Middle frontal gyrus (tissue), 1 donor: ENCODE measurements around the gene SLC6A20.

Experiments
- DNase-seq: peaks from one replicate; pipeline ENCODE4 v3.0.0-alpha.2; 2015; ENCODE audit warnings: low spot score; ENCODE audit errors: extremely low spot score

Gene SLC6A20

GRCh38 chr3:45800611-45801010 is 4.3 kb upstream of the SLC6A20 start:
- DNase-seq = no peak

- DNase-seq = no peak
Observed at GRCh38 chr3:45799586-45799985, 3.2 kb upstream of the SLC6A20 start.

- no peak for DNase-seq
Observed at GRCh38 chr3:45798034-45798433, 1.7 kb upstream of the SLC6A20 start.

GRCh38 chr3:45796902-45797637 is 734 bp upstream of the SLC6A20 start:
- no peak for DNase-seq

GRCh38 chr3:45795509-45795881 is 841 bp downstream of the SLC6A20 start:
- no peak for DNase-seq

GRCh38 chr3:45794660-45795059 is 1.7 kb downstream of the SLC6A20 start:
- DNase-seq = no peak

- no peak for DNase-seq
Observed at GRCh38 chr3:45794177-45794560, 2.2 kb downstream of the SLC6A20 start.

GRCh38 chr3:45793482-45794176 is 2.7 kb downstream of the SLC6A20 start:
- DNase-seq = no peak

GRCh38 chr3:45792516-45793172 is 3.7 kb downstream of the SLC6A20 start:
- no peak for DNase-seq

GRCh38 chr3:45792036-45792435 is 4.3 kb downstream of the SLC6A20 start:
- no peak for DNase-seq

- no peak for DNase-seq
Observed at GRCh38 chr3:45790596-45790995, 5.7 kb downstream of the SLC6A20 start.

- no peak for DNase-seq
Observed at GRCh38 chr3:45789235-45789812, 7.0 kb downstream of the SLC6A20 start.

- DNase-seq = no peak
Observed at GRCh38 chr3:45787551-45787950, 8.8 kb downstream of the SLC6A20 start.

GRCh38 chr3:45786801-45787495 is 9.4 kb downstream of the SLC6A20 start:
- DNase-seq = no peak

- DNase-seq = no peak
Observed at GRCh38 chr3:45785605-45786150, 10.7 kb downstream of the SLC6A20 start.

GRCh38 chr3:45783667-45784066 is 12.7 kb downstream of the SLC6A20 start:
- DNase-seq = no peak

- no peak for DNase-seq
Observed at GRCh38 chr3:45782381-45782780, 14.0 kb downstream of the SLC6A20 start.

GRCh38 chr3:45781841-45782240 is 14.5 kb downstream of the SLC6A20 start:
- DNase-seq = no peak

- DNase-seq = no peak
Observed at GRCh38 chr3:45781271-45781670, 15.1 kb downstream of the SLC6A20 start.

- no peak for DNase-seq
Observed at GRCh38 chr3:45779746-45780735, 16.3 kb downstream of the SLC6A20 start.
